ENCODE results near the gene TCERG1L. TPM values are rescaled to one million over a fixed set of nuclear protein-coding genes. Genes with fewer than 3 reads are reported as not detected.

Gene TCERG1L
- total RNA-seq, 1 donor from 2014 or later, result not detected

DNA sequence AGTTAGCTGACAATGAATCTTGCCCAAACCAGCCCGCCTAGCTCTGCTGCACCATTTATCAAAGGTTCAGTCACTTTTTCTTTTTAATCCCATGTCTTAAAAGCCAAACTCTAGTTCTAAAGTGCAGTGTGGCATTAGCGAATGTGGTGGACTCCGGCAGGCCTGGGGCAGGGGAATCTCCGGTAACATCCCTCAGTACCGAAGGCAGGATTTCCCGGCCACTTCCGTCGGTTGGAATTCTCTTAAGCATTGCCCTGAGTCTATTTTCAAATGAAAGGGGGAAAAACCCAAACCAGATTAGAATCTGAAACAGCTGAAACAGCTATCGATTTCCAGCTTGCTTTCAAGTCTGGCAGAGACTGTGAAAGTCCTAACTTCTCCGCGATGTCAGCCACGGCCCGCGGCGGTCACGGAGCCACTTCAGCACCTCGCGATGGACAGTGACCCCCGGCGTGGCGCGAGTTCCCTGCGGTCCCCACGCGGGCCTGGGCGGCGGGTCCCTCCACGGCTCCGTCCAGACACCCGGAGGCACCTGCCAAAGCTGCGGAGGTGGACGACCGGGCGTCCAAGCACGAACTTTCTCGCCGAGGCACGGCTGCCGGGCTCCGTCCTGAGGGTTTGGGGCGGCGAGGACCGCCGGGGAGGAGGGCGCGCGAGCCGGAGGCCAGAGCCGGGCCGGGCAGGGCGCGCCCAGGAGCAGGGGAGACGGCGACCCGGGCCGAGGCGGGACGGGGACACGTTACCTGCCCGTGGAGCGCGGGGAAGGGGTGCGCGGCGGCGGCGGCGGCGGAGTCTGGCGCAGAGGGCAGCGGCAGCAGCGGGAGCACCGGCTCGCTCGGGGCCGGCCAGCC lies 745 bp downstream of the TCERG1L start:
- Histone ChIP-seq H3K4me3 (no peak overlapping the region), H3K9me3 (no peaks in the 10 kb centered on the region), H3K27ac (no peak overlapping the region), H3K27me3 (ENCODE audit: low read depth) (peaks cover 75% of the 10 kb centered on the region), H3K36me3 (no peaks in the 10 kb centered on the region), H3K4me1 (peaks cover 7% of the 10 kb centered on the region)
- TF ChIP-seq, protein P1, sequence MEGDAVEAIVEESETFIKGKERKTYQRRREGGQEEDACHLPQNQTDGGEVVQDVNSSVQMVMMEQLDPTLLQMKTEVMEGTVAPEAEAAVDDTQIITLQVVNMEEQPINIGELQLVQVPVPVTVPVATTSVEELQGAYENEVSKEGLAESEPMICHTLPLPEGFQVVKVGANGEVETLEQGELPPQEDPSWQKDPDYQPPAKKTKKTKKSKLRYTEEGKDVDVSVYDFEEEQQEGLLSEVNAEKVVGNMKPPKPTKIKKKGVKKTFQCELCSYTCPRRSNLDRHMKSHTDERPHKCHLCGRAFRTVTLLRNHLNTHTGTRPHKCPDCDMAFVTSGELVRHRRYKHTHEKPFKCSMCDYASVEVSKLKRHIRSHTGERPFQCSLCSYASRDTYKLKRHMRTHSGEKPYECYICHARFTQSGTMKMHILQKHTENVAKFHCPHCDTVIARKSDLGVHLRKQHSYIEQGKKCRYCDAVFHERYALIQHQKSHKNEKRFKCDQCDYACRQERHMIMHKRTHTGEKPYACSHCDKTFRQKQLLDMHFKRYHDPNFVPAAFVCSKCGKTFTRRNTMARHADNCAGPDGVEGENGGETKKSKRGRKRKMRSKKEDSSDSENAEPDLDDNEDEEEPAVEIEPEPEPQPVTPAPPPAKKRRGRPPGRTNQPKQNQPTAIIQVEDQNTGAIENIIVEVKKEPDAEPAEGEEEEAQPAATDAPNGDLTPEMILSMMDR (IDR thresholded peaks at IDR 0.05), result no peak
- ATAC-seq, result no peak
- peak; percentile 42 for DNase-seq
- intact Hi-C loops (cut with DNase I), result no loop called here

DNA sequence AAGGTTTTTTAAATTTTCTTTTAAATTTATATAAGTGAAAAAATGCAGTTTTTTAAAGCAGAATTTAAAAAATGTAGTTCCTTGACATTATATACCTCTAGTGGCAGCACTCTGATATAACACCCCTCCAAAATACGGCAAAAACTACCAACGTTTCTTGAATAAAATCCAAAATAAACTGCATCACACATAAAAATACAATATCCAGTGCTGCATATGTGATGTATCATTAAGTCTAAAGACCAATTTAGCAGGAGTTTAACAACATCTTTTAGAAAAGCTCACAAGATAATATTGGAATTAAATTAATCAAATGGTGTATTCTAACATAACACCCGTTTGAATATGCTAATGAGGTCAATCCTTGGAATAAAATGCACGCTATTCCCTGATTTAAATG lies 1.4 kb downstream of the TCERG1L start:
- intact Hi-C loops (cut with DNase I), result no loop called here
- Histone ChIP-seq H3K27ac (no peak overlapping the region), H3K27me3 (ENCODE audit: low read depth) (peaks cover 75% of the 10 kb centered on the region), H3K9me3 (no peaks in the 10 kb centered on the region), H3K4me3 (no peak overlapping the region), H3K36me3 (no peaks in the 10 kb centered on the region), H3K4me1 (peaks cover 7% of the 10 kb centered on the region)
- DNase-seq (no peak), ATAC-seq (no peak)
- TF ChIP-seq, protein P1 (IDR thresholded peaks at IDR 0.05), result no peak

DNA sequence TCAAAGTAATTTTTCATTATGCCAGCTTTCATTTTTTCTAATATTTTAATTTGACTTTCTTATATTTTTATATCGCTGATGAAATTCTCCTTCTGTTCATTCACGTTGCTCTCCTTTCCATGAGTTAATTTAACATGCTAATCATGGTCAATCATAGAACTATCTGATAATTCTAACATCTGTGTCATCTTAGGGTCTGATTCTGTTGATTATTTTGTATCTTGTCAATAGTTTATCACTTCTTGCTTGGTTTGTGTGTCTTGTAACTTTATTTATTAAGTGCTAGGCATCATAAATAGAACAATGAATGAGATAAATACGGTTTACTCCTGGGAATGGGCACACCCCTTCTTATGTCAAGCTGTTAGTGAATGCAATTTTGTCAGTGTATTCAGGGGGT lies 11.0 kb downstream of the TCERG1L start:
- ATAC-seq (no peak), DNase-seq (no peak)
- no peak overlapping the region for H3K4me3 ChIP-seq
- intact Hi-C loops (cut with DNase I), result no loop called here
- peaks cover 6% of the 10 kb centered on the region for H3K27me3 ChIP-seq (ENCODE audit: low read depth)
- H3K27ac ChIP-seq, result no peak overlapping the region
- no peaks in the 10 kb centered on the region for H3K36me3 ChIP-seq
- TF ChIP-seq, protein P1 (IDR thresholded peaks at IDR 0.05), result no peak
- no peaks in the 10 kb centered on the region for H3K4me1 ChIP-seq
- peaks cover 9% of the 10 kb centered on the region for H3K9me3 ChIP-seq

DNA sequence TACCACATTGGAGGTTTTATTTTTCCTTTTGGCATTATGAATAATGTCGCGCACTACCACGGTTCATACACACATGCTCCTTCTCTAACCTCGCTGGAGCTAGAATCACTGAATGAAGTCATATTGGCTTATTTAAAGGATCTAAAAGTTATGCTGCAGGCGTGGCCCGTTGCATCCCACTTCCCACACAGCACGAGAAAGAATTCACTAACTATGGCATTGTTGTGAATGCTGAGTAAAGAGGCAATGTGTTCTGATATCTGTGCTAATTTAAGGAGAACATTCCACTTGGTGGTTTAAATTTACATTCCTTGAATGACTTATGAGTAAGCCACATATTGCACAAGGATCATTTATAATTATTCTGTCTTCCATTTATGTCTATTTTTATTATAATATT lies 20.7 kb downstream of the TCERG1L start:
- DNase-seq (no peak), ATAC-seq (no peak)
- no peaks in the 10 kb centered on the region for H3K9me3 ChIP-seq
- H3K27ac ChIP-seq, result no peak overlapping the region
- intact Hi-C loops (cut with DNase I), result no loop called here
- H3K27me3 ChIP-seq (ENCODE audit: low read depth), result no peaks in the 10 kb centered on the region
- H3K4me1 ChIP-seq, result no peaks in the 10 kb centered on the region
- H3K4me3 ChIP-seq, result no peak overlapping the region
- TF ChIP-seq, protein P1 (IDR thresholded peaks at IDR 0.05), result no peak
- H3K36me3 ChIP-seq, result no peaks in the 10 kb centered on the region

DNA sequence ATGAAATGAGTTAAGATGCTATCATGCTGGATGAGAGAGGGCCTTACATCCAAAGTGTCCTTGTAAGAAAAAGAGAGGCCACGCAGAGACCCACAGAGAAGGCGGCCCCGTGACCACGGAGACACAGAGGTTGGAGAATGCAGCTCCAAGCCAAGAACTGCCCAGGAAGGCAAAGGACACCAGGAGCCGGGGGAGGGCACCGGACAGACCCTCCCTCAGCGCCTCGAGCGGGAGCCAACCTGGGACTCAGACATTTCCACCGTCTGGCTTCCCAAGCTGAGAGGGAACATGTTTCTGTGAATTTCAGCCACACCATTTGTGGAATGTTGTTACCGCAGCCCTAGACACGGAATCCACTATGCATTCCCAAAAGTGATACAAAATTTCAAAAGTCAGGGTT lies 22.9 kb downstream of the TCERG1L start:
- H3K9me3 ChIP-seq, result no peaks in the 10 kb centered on the region
- H3K27ac ChIP-seq, result no peak overlapping the region

More for the DNA sequence above, 22.9 kb downstream of the TCERG1L start:
- no peaks in the 10 kb centered on the region for H3K4me1 ChIP-seq
- intact Hi-C loops (cut with DNase I), result no loop called here
- ATAC-seq (no peak), DNase-seq (no peak)
- TF ChIP-seq, protein P1 (IDR thresholded peaks at IDR 0.05), result no peak
- no peaks in the 10 kb centered on the region for H3K27me3 ChIP-seq (ENCODE audit: low read depth)
- no peaks in the 10 kb centered on the region for H3K36me3 ChIP-seq
- no peak overlapping the region for H3K4me3 ChIP-seq
